IPS DF 4.7 (cell line): Measurements from ENCODE around the gene MOCS3.

Experiments
- DNase-seq: peaks from one replicate; pipeline ENCODE4 v3.0.0-alpha.2; 2013; ENCODE audit warnings: low spot score; ENCODE audit errors: extremely low read depth

The MOCS3 gene

GRCh38 chr20:50958615-50959542, at the start of gene MOCS3:
MOCS3 (plus strand) TSS chr20:50958818; CDS start chr20:50958843, 25 bp downstream.
- DNase-seq = peak; percentile 76

- no peak for DNase-seq
Measured at GRCh38 chr20:50909413-50909812, 49.2 kb upstream of the MOCS3 start.

- no peak for DNase-seq
Measured at GRCh38 chr20:50911030-50911429, 47.6 kb upstream of the MOCS3 start.

- no peak for DNase-seq
Measured at GRCh38 chr20:50911716-50912115, 46.9 kb upstream of the MOCS3 start.

- no peak for DNase-seq
Measured at GRCh38 chr20:50913690-50914375, 44.8 kb upstream of the MOCS3 start.

GRCh38 chr20:50915424-50915823, 43.2 kb upstream of the MOCS3 start:
- DNase-seq = no peak

GRCh38 chr20:50916257-50916656, 42.4 kb upstream of the MOCS3 start:
- no peak for DNase-seq

- DNase-seq = no peak
Measured at GRCh38 chr20:50916934-50917333, 41.7 kb upstream of the MOCS3 start.

GRCh38 chr20:50918403-50918802, 40.2 kb upstream of the MOCS3 start:
- DNase-seq = no peak

- no peak for DNase-seq
Measured at GRCh38 chr20:50919567-50919966, 39.1 kb upstream of the MOCS3 start.

GRCh38 chr20:50920997-50921396, 37.6 kb upstream of the MOCS3 start:
- no peak for DNase-seq

- no peak for DNase-seq
Measured at GRCh38 chr20:50921803-50922501, 36.7 kb upstream of the MOCS3 start.

GRCh38 chr20:50924261-50924920, 34.2 kb upstream of the MOCS3 start:
- no peak for DNase-seq

GRCh38 chr20:50926530-50926929, 32.1 kb upstream of the MOCS3 start:
- DNase-seq = no peak

GRCh38 chr20:50928469-50928868, 30.1 kb upstream of the MOCS3 start:
- no peak for DNase-seq

- peak; percentile 94 for DNase-seq
Measured at GRCh38 chr20:50929299-50930138, 29.1 kb upstream of the MOCS3 start.

- DNase-seq = no peak
Measured at GRCh38 chr20:50930139-50930975, 28.3 kb upstream of the MOCS3 start.

GRCh38 chr20:50930976-50931305, 27.7 kb upstream of the MOCS3 start:
- DNase-seq = no peak

- DNase-seq = peak; percentile 71
Measured at GRCh38 chr20:50931306-50932015, 27.2 kb upstream of the MOCS3 start, which contains the start of gene ADNP. ADNP (minus strand) TSS chr20:50931437; CDS start chr20:50903996, 27,441 bp downstream.
